ENCODE results near the gene PIP4K2C.
"Not testable (repeated sequence)": the region's sequence is repeated elsewhere in the genome, so short reads cannot be mapped to it uniquely, and the experiment has no call there.

Gene PIP4K2C

GRCh38 chr12:57586832-57587429 is 4.1 kb upstream of the PIP4K2C start:
- Histone ChIP-seq H3K27ac (ENCODE audit: low read depth, low read length) (no peak overlapping the region), H3K9ac (ENCODE audit: low read depth, low read length) (no peak overlapping the region), H3K4me1 (ENCODE audit: insufficient read depth, low read length) (peaks cover 6% of the 10 kb centered on the region; the same call in 1 of the 2 replicates), H3K27me3 (ENCODE audit: insufficient read depth, low read length) (peaks cover 9% of the 10 kb centered on the region), H3K4me3 (ENCODE audit: low read length) (no peak overlapping the region), H3K9me3 (ENCODE audit: insufficient read depth, low read depth, low read length) (no peaks in the 10 kb centered on the region), H3K36me3 (ENCODE audit: insufficient read depth, low read length) (peaks cover 5% of the 10 kb centered on the region)
- 96% methylated on average over 3 of the region's 3 CpGs for WGBS

- not testable (repeated sequence) for H3K9ac ChIP-seq (ENCODE audit: low read depth, low read length); H3K27ac ChIP-seq (ENCODE audit: low read depth, low read length); H3K36me3 ChIP-seq (ENCODE audit: insufficient read depth, low read length); H3K9me3 ChIP-seq (ENCODE audit: insufficient read depth, low read depth, low read length); H3K27me3 ChIP-seq (ENCODE audit: insufficient read depth, low read length); H3K4me3 ChIP-seq (ENCODE audit: low read length)
- H3K4me1 ChIP-seq (ENCODE audit: insufficient read depth, low read length): peaks cover 11% of the 10 kb centered on the region; the same call in 1 of the 2 replicates
- WGBS: 93% methylated on average over 15 of the region's 15 CpGs
Measured at GRCh38 chr12:57588951-57589610, 1.9 kb upstream of the PIP4K2C start.

- Histone ChIP-seq H3K27me3 (ENCODE audit: insufficient read depth, low read length) (peaks cover 9% of the 10 kb centered on the region), H3K4me3 (ENCODE audit: low read length) (peak overlapping the region; percentile 87), H3K27ac (ENCODE audit: low read depth, low read length) (peak overlapping the region; percentile 92), H3K9me3 (ENCODE audit: insufficient read depth, low read depth, low read length) (no peaks in the 10 kb centered on the region), H3K4me1 (ENCODE audit: insufficient read depth, low read length) (peaks cover 11% of the 10 kb centered on the region; the same call in 1 of the 2 replicates), H3K36me3 (ENCODE audit: insufficient read depth, low read length) (peaks cover 7% of the 10 kb centered on the region), H3K9ac (ENCODE audit: low read depth, low read length) (peak overlapping the region; percentile 74)
- WGBS: 13% methylated on average over 2 of the region's 2 CpGs
Measured at GRCh38 chr12:57590479-57590863, 521 bp upstream of the PIP4K2C start.

- peak overlapping the region; percentile 70 for H3K9ac ChIP-seq (ENCODE audit: low read depth, low read length)
- peak overlapping the region; percentile 87 for H3K4me3 ChIP-seq (ENCODE audit: low read length)
- H3K27me3 ChIP-seq (ENCODE audit: insufficient read depth, low read length): peaks cover 9% of the 10 kb centered on the region
- 34% methylated on average over 10 of the region's 10 CpGs for WGBS
- H3K27ac ChIP-seq (ENCODE audit: low read depth, low read length): no peak overlapping the region
- no peaks in the 10 kb centered on the region for H3K9me3 ChIP-seq (ENCODE audit: insufficient read depth, low read depth, low read length)
- peaks cover 18% of the 10 kb centered on the region for H3K36me3 ChIP-seq (ENCODE audit: insufficient read depth, low read length)
- peaks cover 11% of the 10 kb centered on the region; the same call in 1 of the 2 replicates for H3K4me1 ChIP-seq (ENCODE audit: insufficient read depth, low read length)
Measured at GRCh38 chr12:57591782-57592325, 862 bp downstream of the PIP4K2C start.

GRCh38 chr12:57592551-57593165 is 1.7 kb downstream of the PIP4K2C start:
- Histone ChIP-seq H3K4me3 (ENCODE audit: low read length) (peak overlapping the region; percentile 87), H3K9ac (ENCODE audit: low read depth, low read length) (no peak overlapping the region), H3K9me3 (ENCODE audit: insufficient read depth, low read depth, low read length) (no peaks in the 10 kb centered on the region), H3K27ac (ENCODE audit: low read depth, low read length) (no peak overlapping the region), H3K4me1 (ENCODE audit: insufficient read depth, low read length) (peaks cover 11% of the 10 kb centered on the region; the same call in 1 of the 2 replicates), H3K36me3 (ENCODE audit: insufficient read depth, low read length) (peaks cover 25% of the 10 kb centered on the region), H3K27me3 (ENCODE audit: insufficient read depth, low read length) (peaks cover 6% of the 10 kb centered on the region)
- 77% methylated on average over 2 of the region's 2 CpGs for WGBS

GRCh38 chr12:57593187-57593586 is 2.2 kb downstream of the PIP4K2C start:
- H3K9ac ChIP-seq (ENCODE audit: low read depth, low read length): no peak overlapping the region
- peaks cover 25% of the 10 kb centered on the region for H3K36me3 ChIP-seq (ENCODE audit: insufficient read depth, low read length)
- 95% methylated on average over 4 of the region's 4 CpGs for WGBS

GRCh38 chr12:57600395-57600794 is 9.4 kb downstream of the PIP4K2C start:
- H3K27ac ChIP-seq (ENCODE audit: low read depth, low read length): no peak overlapping the region
- H3K4me3 ChIP-seq (ENCODE audit: low read length): no peak overlapping the region
- WGBS: 100% methylated on average over 1 of the region's 2 CpGs
- H3K9ac ChIP-seq (ENCODE audit: low read depth, low read length): no peak overlapping the region
- peaks cover 9% of the 10 kb centered on the region for H3K4me1 ChIP-seq (ENCODE audit: insufficient read depth, low read length)
- H3K9me3 ChIP-seq (ENCODE audit: insufficient read depth, low read depth, low read length): no peaks in the 10 kb centered on the region
- H3K27me3 ChIP-seq (ENCODE audit: insufficient read depth, low read length): no peaks in the 10 kb centered on the region
- peaks cover 55% of the 10 kb centered on the region for H3K36me3 ChIP-seq (ENCODE audit: insufficient read depth, low read length)

More at GRCh38 chr12:57593187-57593586, 2.2 kb downstream of the PIP4K2C start:
- Histone ChIP-seq H3K9me3 (ENCODE audit: insufficient read depth, low read depth, low read length) (no peaks in the 10 kb centered on the region), H3K4me1 (ENCODE audit: insufficient read depth, low read length) (peaks cover 11% of the 10 kb centered on the region; the same call in 1 of the 2 replicates), H3K27ac (ENCODE audit: low read depth, low read length) (no peak overlapping the region), H3K27me3 (ENCODE audit: insufficient read depth, low read length) (peaks cover 2% of the 10 kb centered on the region), H3K4me3 (ENCODE audit: low read length) (no peak overlapping the region)

GRCh38 chr12:57602544-57602943 is 11.6 kb downstream of the PIP4K2C start:
- Histone ChIP-seq H3K4me1 (ENCODE audit: insufficient read depth, low read length) (peaks cover 14% of the 10 kb centered on the region), H3K4me3 (ENCODE audit: low read length) (no peak overlapping the region), H3K27ac (ENCODE audit: low read depth, low read length) (no peak overlapping the region), H3K9ac (ENCODE audit: low read depth, low read length) (no peak overlapping the region), H3K27me3 (ENCODE audit: insufficient read depth, low read length) (no peaks in the 10 kb centered on the region), H3K9me3 (ENCODE audit: insufficient read depth, low read depth, low read length) (no peaks in the 10 kb centered on the region), H3K36me3 (ENCODE audit: insufficient read depth, low read length) (peaks cover 40% of the 10 kb centered on the region)

GRCh38 chr12:57603324-57603723 is 12.3 kb downstream of the PIP4K2C start:
- Histone ChIP-seq H3K27me3 (ENCODE audit: insufficient read depth, low read length) (no peaks in the 10 kb centered on the region), H3K4me1 (ENCODE audit: insufficient read depth, low read length) (peaks cover 14% of the 10 kb centered on the region), H3K9ac (ENCODE audit: low read depth, low read length) (no peak overlapping the region), H3K36me3 (ENCODE audit: insufficient read depth, low read length) (peaks cover 46% of the 10 kb centered on the region), H3K27ac (ENCODE audit: low read depth, low read length) (peak overlapping the region; percentile 25; the same call in 1 of the 2 replicates), H3K4me3 (ENCODE audit: low read length) (peak overlapping the region; percentile 76; the same call in 1 of the 2 replicates), H3K9me3 (ENCODE audit: insufficient read depth, low read depth, low read length) (no peaks in the 10 kb centered on the region)
- 68% methylated on average over 2 of the region's 2 CpGs for WGBS

GRCh38 chr12:57603815-57604453 is 12.9 kb downstream of the PIP4K2C start:
- H3K27me3 ChIP-seq (ENCODE audit: insufficient read depth, low read length): no peaks in the 10 kb centered on the region
- H3K27ac ChIP-seq (ENCODE audit: low read depth, low read length): peak overlapping the region; percentile 68
- H3K4me1 ChIP-seq (ENCODE audit: insufficient read depth, low read length): peaks cover 19% of the 10 kb centered on the region
- peaks cover 45% of the 10 kb centered on the region for H3K36me3 ChIP-seq (ENCODE audit: insufficient read depth, low read length)
- H3K4me3 ChIP-seq (ENCODE audit: low read length): peak overlapping the region; percentile 76
- H3K9ac ChIP-seq (ENCODE audit: low read depth, low read length): peak overlapping the region; percentile 80
- no peaks in the 10 kb centered on the region for H3K9me3 ChIP-seq (ENCODE audit: insufficient read depth, low read depth, low read length)
- 20% methylated on average over 4 of the region's 6 CpGs for WGBS

Measured in HUES64 (cell line).